GM18867 (cell line): Measurements from ENCODE around the gene FOSL1.
"Not testable (repeated sequence)": the region's sequence is repeated elsewhere in the genome, so short reads cannot be mapped to it uniquely, and the experiment has no call there.

Experiments
- ATAC-seq: cut with Tn5 transposase; IDR thresholded peaks from one replicate; pipeline ENCODE4 v1.9.1; 2021; ENCODE audit warnings: mild to moderate bottlenecking, moderate library complexity; ENCODE audit not compliant: unreplicated experiment

Gene FOSL1

DNA sequence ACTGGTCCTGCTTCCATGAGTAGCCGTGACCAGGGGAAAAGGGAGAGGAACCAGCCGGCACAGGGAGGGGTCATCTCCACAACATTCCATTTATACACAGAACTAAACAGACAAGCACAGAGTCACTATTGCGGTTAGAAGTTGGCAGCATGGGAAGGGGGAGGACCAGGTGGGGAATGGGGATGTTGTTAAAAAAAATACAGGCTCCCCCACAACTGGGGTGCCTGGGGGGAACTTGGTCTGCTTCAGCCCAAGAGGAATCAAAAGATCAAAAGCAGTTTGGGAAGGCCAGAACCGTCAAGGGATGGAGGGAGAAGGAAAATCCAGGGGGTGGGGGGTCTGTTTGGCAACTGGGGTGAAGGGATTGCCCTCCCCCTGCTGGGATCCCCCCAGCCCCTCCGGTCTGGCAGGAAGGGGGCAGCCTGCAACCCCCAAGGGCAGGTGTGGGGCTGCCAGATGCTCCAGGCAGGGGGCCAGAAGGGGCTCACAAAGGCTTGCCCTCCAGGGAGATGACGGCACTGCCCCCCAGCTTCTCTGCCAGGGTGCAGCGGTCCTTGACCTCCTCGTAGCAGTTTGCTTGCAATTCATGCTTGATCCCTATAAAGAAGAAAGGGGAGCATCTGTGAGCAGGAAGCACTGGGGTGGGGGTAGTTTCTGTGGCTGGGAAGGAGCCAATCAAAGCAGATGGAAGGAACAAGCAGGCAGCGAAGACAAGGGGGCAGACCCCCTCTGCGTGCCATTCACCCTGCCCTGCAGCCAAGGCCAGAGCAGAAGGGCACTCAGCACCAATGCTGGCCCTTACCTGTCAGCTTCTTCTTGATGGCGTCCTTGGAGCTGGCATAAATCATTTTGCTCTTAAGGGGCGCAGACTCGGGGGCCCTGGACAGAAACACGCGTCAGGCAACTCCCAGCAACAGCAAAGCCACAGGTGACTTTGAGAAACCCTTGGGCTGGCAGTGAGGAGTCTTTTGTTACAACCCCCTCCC, 45.0 kb downstream of the FOSL1 start:
- no peak for ATAC-seq

DNA sequence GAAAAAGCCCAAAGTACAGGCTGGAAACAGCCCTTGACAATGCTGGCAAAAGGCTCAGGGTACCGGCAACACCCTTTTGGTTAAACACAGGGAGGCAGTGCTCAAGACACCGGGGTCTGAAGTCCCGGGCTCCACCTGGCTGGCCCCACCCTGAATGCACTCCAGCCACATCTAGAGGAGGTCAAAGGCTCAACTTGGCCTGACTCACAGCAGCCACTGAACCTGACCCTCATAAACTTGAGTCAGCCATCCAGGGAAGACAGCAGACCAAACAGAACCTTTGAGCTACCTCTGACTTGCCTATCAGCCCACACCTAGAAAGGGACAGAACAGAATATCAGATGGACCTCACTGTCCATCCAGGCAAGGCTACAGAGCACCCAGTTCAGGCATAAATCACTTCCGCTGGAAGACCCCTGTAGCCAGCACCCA, 46.0 kb downstream of the FOSL1 start:
- ATAC-seq = no peak

DNA sequence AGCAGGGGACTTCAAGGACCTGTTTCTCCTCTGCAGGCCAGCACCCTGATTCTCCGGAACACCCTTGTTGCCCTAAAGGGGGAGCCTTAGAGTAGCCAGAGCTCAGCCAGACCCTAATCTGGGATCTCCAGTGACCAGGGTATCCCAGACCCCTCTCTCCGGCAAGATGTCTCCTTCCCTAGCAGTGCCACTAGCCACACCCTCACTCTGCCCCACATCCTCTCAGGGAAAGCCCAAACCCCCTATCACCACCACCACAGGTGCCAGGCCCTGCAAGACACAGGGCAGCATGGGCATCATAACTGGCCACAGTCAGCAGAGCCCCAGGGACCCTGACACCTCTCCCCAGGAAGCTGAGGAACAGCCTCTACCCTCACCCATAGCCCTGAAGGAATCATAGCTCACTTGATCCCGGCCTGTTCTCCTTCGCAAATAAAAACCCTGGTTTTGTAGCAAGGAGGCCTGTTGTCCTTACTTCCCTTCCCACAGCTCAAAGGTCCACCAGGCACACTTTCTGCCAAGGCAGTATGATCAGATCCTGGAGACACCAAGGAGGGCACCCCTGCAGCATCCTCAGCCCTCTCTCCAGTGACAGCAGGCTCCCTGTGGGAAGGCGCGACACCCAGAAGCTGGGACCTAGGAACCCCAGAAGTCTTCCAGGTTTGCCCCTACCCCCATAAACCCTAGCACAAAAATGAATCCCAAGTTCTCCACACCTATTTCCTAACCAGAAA, 46.8 kb downstream of the FOSL1 start:
- no peak for ATAC-seq

DNA sequence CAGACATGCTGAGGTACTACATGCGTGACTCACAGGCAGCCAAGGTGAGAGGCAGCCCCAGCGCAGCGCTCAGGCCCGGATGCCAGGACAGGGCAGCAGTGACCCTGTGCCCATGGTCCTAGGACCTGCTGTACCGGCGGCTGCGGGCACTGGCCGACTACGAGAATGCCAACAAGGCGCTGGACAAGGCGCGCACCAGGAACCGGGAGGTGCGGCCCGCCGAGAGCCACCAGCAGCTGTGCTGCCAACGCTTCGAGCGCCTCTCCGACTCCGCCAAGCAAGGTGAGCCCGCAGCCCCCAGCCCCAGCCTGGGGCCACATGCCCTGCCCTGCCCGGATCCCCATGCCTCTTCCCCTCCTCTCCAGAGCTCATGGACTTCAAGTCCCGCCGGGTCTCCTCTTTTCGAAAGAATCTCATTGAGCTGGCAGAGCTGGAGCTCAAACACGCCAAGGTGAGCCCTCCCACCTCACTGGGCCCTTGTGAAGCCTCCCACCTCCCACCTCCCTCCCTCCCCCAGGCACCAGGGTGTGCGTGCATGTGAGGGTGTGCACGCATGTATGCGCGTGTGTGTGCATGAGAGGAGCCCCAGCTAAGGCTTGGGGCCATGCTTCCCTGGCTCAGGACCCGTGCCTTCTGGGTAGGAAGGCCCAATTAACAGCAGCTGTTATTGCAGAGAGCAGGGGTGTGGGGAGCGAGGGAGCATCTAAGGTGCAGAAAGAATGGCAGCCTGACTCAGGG, 47.5 kb downstream of the FOSL1 start:
- ATAC-seq = no peak

DNA sequence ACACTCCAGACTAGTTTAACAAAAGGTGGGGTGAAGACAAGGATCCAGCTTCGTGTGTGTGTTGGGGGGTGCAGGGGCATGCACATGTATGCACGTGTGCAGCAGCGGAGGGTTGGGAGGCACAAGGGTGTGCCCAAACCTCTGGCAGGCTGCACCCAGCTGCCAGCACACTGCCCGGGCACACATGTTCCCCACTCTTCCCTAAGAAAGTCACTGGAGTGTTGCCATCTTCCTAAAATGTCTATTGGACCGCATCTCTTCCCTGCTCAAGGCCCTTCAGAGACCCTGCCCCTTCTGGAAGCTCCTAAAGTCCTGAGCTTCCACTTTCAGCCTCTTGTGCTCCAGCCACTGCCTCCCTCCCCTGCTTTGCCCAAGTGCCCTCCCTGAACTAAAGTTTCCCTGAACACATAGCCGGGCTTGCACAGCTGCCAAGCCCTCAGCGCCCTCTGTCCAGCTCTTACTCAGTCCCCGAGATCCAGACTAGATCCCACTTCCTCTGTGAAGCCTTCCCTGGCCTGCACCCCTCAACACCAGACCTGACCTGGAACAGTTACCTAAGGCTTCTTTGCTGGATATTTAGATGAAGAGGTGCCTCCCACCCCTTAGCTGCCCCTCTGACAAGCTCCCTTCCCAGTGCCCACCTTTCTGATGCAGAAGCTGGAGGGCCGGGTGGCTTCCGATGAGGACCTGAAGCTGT, 48.2 kb downstream of the FOSL1 start:
- ATAC-seq = no peak

DNA sequence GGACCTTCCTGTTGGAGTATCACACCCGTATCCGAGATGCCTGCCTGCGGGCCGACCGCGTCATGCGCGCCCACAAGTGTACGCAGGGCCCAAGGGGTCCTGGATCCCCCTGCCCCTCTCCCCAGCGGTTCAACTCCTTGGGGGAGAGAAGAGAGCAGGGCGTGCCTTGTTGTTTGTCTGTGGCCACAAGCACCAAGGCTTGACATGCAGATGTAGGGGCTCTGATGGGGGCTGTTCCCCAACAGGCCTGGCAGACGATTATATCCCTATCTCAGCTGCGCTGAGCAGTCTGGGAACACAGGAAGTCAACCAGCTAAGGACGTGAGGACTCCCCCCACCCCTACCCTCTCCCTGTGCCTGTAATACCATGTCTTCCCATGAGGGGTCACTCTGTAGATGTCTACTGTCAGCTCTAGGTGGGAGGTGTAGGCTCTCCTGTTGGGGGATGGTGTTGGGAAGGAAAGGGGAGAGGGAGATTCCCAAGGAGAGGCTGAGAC, 49.1 kb downstream of the FOSL1 start:
- no peak for ATAC-seq

DNA sequence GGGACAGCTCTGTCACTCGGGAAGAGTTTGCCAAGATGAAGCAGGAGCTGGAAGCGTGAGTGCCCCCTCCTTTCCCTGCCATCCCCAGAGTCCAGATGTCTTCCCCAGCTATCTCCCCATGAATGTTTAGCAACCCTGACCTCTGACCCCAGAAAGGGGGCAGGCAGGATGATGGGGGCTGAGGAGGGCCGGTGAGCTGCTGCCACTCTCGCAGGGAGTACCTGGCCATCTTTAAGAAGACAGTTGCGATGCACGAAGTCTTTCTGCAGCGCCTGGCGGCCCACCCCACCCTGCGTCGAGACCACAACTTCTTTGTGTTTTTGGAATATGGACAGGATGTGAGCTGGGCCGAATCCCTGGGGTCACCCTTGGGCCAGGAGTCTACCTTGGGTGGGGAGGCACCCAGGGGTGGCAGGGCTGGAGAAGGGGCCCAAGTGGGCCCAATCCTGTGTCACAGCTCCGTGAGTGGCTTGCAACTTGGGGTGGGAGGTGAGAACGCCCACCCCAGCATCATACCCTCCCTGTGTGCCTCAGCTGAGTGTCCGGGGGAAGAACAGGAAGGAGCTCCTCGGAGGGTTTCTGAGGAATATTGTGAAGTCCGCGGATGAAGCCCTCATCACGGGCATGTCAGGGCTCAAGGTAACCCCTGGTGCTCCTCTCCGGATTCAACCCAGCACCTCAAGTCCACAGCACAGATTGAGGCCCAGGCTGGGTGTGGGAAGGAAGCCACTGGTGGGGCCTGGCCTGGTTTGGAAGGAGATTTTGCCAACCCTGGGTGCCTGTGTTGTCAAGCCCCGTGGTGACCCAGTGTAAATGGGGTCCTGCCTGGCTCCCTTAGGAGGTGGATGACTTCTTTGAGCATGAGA, 49.7 kb downstream of the FOSL1 start:
- ATAC-seq = no peak

DNA sequence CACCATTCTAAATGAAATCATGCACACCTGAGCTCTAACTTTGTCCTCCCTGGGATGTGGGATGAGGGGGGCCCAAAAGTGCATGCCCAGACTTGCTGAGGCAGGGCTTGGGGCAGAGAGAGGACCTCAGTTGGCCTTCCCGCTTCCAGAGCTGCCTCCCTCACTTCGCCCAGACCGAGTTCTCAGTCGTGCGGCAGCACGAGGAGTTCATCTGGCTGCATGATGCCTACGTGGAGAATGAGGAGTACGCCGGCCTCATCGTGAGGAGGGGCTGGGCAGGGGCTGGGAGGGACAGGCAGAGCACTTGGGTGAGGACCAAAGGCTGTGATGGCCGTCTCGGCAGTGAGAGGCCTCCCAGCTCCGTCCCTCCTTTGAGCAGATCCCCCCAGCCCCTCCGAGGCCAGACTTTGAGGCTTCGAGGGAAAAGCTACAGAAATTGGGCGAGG, 50.4 kb downstream of the FOSL1 start:
- ATAC-seq = no peak

DNA sequence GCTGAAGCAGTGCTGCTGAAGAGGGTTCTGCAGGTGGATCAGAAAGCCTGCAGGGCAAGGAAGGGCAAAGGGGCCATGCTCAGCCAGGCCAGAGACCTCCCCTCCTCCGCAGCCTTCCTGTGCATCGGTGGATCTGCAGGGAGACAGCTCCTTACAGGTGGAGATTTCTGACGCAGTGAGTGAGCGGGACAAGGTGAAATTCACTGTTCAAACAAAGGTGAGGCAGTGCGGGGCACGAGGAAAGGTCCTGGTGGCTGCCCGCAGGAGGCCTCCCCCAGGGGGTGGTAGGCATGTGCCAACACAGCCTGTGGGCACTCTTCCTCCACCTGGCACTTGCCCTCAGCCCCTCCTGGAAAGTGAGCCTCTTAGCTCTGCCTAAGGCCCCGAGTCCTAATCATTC, 50.8 kb downstream of the FOSL1 start:
- no peak for ATAC-seq

DNA sequence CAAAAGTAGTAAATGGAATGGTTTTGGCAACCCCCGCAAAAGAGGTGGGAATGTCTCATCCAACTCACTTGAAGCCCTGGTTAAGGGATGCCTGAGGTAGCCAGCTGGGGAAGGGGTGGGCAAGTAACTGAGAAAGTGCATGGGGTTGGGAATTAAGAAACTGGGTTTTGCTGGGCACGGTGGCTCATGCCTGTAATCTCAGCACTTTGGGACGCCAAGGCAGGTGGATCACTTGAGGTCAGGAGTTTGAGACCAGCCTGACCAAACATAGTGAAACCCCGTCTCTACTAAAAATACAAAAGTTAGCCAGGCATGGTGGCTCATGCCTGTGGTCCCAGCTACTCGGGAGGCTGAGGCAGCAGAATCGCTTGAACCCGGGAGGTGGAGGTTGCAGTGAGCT, 51.5 kb downstream of the FOSL1 start:
- ATAC-seq = not testable (repeated sequence)

DNA sequence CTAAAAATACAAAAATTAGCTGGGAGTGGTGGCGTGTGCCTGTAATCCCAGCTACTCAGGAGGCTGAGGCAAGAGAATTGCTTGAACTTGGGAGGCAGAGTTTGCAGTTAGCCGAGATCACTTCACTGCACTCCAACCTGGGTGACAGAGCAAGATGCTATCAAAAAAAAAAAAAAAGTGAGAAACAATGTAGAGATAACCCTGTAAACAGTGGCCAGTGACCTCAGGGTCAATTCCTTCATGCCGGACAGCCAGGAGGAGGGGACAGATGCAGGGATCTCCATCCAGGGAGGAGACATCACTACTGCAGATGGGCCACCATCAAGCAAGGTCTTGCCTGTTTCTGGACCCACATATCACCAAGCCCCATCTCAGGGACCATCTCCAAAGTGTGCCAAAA, 52.4 kb downstream of the FOSL1 start:
- ATAC-seq = no peak

DNA sequence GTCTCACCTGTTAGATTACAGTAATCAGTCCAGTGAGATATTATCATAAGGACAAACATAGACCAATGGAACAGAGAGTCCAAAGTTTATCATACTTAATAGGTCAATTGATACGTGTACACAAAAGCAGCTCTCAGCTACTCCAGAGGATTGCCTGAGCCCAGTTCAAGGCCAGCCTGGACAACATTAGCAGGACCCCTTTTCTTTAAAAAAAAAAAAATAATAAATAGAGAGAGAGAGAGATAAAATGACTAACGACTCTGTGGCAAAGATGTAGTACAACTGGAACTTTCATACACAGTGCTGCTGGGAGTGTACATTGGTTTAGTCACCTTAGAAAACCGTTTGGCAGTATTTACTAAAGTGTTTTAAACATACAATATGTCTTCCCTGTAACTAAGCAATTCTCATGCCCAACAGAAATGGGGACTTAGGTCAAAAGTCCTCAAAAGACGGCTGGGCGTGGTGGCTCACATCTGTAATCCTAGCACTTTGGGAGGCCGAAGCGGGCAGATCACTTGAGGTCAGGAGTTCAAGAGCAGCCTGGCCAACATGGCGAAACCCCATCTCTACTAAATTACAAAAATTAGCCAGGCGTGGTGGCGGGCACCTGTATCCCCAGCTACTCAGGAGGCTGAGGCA, 55.8 kb downstream of the FOSL1 start:
- no peak for ATAC-seq

DNA sequence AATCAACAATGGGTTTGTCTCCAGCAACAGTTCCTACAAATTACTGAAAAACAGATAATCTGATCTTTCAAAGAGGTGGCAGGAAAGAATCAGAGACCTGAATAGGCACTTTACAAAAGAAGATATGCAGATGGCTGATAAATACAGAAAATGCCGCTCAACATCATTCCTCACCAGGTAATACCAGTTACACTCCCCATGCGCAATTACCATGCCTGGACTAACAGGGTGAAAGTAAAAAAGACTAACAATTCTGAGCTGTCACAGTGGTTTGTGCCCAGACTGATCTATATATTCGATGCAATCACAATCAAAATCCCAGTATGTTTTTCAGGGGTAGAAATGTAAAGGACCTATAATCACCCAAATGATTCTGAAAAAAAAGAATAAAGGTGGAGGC, 56.4 kb downstream of the FOSL1 start:
- no peak for ATAC-seq

DNA sequence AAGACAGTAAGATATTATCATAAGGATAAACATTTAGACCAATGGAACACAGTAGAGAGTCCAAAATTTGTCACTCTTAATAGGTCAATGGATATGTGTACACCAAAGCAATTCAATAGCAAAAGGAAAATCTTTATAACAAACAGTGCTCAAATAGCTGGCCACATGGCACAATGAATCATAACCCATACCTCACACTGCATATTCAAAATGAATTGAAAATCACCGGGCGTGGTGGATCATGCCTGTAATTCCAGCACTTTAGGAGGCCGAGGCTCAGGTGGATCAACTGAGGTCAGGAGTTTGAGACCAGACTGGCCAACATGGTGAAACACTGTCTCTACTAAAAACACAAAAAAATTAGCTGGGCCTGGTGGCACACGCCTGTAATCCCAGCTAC, 58.0 kb downstream of the FOSL1 start:
- no peak for ATAC-seq
